Thoracic aorta (tissue), 2 donors: ENCODE measurements around the gene COMT. TPM values are rescaled to one million over a fixed set of nuclear protein-coding genes. Genes with fewer than 3 reads are reported as not detected.

Experiments
- ATAC-seq: fragments of 150-250 bp; one replicate; pipeline ENCODE4 v1.8.0; 2017; ENCODE audit warnings: low read depth; ENCODE audit not compliant: insufficient number of reproducible peaks, low FRiP score
- DNase-seq: peaks from one replicate; pipeline ENCODE4 v3.0.0-alpha.2; 2020; ENCODE audit warnings: low spot score
- H3K27ac ChIP-seq, 2 donors: fragments of 200-600 bp; sonication (generic); 1 replicate in 1 of 2; 2 replicates in 1 of 2; pipeline ENCODE4 v1.5.1; 2016; ENCODE audit warnings: mild to moderate bottlenecking in 2 of 2, moderate library complexity in 2 of 2
- H3K27me3 ChIP-seq: fragments of 200-600 bp; sonication (generic); replicated peaks from 2 replicates; pipeline ENCODE4 v1.6.0; 2016; ENCODE audit warnings: mild to moderate bottlenecking; ENCODE audit not compliant: insufficient read depth
- H3K36me3 ChIP-seq: fragments of 200-600 bp; sonication (generic); one replicate; pipeline ENCODE4 v1.5.1; 2016
- H3K4me1 ChIP-seq, 2 donors: fragments of 200-600 bp; sonication (generic); 1 replicate in 1 of 2; 2 replicates in 1 of 2; pipeline versions ENCODE4 v1.5.1 to v1.6.0; 2016; ENCODE audit warnings: low read depth in 2 of 2, mild to moderate bottlenecking in 1 of 2; ENCODE audit not compliant: control insufficient read depth in 1 of 2
- H3K4me3 ChIP-seq: fragments of 200-600 bp; sonication (generic); 2 replicates; pipeline ENCODE4 v1.5.1; 2016; ENCODE audit warnings: mild to moderate bottlenecking
- H3K9me3 ChIP-seq: fragments of 200-600 bp; sonication (generic); 2 replicates; pipeline ENCODE4 v1.5.1; 2016
- total RNA-seq, 2 donors: library from RNA; depleted of rRNA; stranded (reverse); fragments of >200 nt; gene quantifications; one replicate each; pipeline versions ENCODE4 v1.1.0 to v1.2.3, GENCODE V29; 2016
- TF ChIP-seq, protein P1 (sequence below): fragments of 200-600 bp; sonication (generic); IDR thresholded peaks from one replicate; pipeline ENCODE4 v1.5.1; 2019; ENCODE audit warnings: antibody characterized with exemption

The COMT gene
- total RNA-seq, 2 donors from 2014 or later = 230 to 300 TPM

DNA sequence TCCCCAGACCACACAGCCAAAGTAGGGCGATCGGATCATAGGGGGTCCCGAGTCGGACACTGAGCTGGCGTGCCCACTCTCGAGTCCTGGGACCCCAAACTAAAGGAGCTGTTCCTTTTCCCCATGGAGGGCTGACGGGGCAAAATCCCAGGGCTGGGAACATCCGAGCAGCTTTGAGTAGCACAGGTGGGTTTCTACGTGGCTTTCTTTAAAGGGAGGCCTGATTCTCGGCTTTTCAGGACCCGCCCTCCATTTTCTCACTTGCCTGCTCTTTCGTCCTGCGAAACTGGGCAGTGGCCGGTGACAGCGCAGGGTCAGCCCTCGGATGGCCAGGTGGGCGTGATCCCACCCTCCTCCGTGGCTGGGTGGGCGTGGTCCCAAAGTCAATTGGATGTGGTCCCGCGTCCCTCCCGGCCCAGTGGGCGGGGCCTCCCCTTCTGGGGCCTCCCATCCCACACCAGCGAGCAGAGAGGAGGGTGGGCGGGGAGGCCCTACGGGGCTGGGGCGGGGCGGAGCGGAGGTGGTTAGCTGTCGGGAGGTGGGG is 17.5 kb downstream of the COMT start:
- Histone ChIP-seq H3K27me3 (no peaks in the 10 kb centered on the region), H3K27ac (peak overlapping the region; percentile 35 to 63), H3K36me3 (peaks cover 9% of the 10 kb centered on the region), H3K4me1 (peaks cover 6 to 29% of the 10 kb centered on the region in 2 donors), H3K4me3 (peak overlapping the region; percentile 64), H3K9me3 (no peaks in the 10 kb centered on the region)
- TF ChIP-seq, protein P1, sequence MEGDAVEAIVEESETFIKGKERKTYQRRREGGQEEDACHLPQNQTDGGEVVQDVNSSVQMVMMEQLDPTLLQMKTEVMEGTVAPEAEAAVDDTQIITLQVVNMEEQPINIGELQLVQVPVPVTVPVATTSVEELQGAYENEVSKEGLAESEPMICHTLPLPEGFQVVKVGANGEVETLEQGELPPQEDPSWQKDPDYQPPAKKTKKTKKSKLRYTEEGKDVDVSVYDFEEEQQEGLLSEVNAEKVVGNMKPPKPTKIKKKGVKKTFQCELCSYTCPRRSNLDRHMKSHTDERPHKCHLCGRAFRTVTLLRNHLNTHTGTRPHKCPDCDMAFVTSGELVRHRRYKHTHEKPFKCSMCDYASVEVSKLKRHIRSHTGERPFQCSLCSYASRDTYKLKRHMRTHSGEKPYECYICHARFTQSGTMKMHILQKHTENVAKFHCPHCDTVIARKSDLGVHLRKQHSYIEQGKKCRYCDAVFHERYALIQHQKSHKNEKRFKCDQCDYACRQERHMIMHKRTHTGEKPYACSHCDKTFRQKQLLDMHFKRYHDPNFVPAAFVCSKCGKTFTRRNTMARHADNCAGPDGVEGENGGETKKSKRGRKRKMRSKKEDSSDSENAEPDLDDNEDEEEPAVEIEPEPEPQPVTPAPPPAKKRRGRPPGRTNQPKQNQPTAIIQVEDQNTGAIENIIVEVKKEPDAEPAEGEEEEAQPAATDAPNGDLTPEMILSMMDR = no peak
- DNase-seq (peak; percentile 59), ATAC-seq (no peak)

DNA sequence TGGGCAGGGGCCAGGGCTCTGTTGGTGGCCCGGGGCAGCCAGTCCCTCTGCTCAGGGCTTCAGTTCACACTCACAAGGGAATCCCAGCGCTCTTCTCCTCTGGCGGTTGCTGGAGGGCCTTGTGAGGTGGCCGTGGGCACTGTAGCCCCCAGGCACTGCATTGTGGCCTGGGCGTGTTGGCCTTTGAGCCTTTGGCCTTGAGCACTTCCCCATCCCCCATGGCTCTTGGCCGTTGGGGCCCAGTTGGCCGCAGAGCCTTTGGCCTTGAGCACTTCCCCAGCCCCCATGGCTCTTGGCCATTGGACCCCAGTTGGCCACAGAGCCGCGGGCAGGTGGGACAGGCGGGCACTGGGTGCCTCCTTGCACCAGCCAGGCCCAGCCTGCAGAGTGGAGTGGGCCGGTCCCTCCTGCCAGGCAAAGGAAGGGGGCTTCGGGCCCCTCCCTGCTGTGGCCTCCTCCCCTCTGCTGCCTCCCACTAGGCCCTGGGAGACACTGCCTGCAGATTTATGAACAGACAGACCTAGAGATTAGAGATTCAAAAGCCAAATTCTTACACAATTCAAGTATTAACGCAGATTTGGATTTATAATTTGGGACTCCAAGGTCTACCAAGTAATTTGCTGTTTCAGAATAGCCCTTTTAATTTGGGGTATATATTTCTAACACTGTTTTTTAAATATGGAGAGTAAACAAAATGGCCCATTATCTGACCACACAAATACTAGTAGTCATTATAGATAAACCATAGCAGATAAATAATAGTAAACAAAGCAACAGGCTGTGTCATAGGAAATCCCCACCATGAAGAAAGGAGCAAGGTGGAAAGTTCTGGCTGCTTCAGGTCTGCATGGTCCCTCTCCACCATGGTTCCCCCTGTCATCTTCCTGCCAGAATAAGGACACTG is 18.3 kb downstream of the COMT start:
- Histone ChIP-seq H3K27ac (peak overlapping the region in 1 of 2 donors; percentile 63), H3K4me3 (peak overlapping the region; percentile 64), H3K36me3 (peaks cover 13% of the 10 kb centered on the region), H3K4me1 (peaks cover 5 to 27% of the 10 kb centered on the region in 2 donors), H3K9me3 (no peaks in the 10 kb centered on the region), H3K27me3 (no peaks in the 10 kb centered on the region)
- TF ChIP-seq, protein P1 = no peak
- DNase-seq (no peak), ATAC-seq (no peak)

DNA sequence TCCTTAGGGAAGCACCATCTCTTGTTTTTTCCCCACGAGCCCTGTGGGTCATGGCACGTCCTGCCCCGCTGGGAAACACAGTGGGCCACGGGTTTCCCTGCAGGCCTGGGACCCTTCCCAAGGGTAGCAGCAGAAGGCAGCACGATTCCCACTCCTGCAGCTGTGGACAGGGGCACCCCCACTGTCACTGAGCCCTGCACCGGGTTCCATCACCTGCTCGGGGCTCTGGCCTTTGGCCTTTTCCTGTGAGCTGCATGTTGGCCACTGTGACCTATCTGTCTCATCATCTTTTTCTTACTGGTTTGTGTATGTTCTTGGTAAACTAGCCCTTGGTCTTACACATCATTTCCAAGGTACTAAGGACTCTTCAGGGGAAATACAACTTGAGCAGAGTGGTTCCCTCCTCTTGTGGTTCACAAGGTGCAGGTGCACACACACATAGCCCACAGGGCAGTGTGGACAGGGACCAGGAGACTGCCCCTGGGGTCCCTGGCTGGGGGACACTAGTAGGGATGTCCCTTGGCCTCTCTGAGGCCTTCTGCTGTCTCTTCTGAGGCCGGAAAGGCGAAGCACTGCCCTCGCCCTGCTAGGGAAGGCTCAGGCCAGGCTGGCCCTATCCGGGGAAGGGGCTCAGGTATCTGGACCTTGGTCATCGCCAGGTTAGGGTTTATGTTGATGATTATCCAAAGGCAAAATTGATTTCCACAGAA is 19.1 kb downstream of the COMT start:
- Histone ChIP-seq H3K4me1 (peaks cover 5 to 27% of the 10 kb centered on the region in 2 donors), H3K36me3 (peaks cover 15% of the 10 kb centered on the region), H3K4me3 (no peak overlapping the region), H3K9me3 (no peaks in the 10 kb centered on the region), H3K27me3 (no peaks in the 10 kb centered on the region), H3K27ac (no peak overlapping the region)
- DNase-seq (no peak), ATAC-seq (no peak)
- TF ChIP-seq, protein P1 = no peak

DNA sequence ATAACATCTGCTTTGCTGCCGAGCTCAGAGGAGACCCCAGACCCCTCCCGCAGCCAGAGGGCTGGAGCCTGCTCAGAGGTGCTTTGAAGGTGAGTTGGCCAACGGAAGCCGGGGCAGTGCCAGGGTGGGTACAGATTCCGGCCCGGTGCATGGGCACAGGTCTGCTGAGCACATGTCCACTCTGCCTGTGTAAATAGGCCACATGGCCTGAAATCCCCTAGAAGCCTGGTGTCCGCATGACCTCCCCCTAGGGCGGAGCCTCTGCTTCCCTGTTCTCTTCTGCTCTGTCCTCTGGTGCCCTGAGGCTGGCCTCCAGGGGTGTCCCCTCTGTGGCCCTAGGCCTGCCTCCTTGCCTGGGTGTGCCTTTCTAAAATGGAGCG is 19.6 kb downstream of the COMT start:
- ATAC-seq (no peak), DNase-seq (no peak)
- Histone ChIP-seq H3K4me1 (peaks cover 5 to 27% of the 10 kb centered on the region in 2 donors), H3K9me3 (no peaks in the 10 kb centered on the region), H3K27ac (no peak overlapping the region), H3K4me3 (no peak overlapping the region), H3K36me3 (peaks cover 15% of the 10 kb centered on the region), H3K27me3 (no peaks in the 10 kb centered on the region)
- TF ChIP-seq, protein P1 = no peak

DNA sequence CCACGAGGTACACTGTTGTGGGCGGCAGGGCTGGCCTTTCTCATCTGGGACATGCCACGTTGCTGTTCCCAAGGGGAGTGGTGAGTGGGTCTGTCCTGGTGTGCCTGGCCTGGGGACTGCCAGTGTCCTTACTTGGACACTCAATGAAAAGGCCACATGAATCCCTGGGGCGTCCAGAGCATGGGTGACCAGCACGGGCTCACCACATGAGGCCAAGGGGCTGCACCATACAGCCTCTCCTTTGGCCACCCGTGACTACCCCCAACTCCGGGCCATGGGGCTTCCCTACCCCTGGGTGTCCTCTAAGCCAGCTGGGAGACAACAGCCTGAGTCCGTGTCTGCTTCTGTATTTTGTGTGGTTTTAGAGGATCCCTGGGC is 20.3 kb downstream of the COMT start:
- H3K27me3 ChIP-seq = no peaks in the 10 kb centered on the region
- ATAC-seq (no peak), DNase-seq (no peak)
- no peak overlapping the region for H3K27ac ChIP-seq
- peaks cover 18% of the 10 kb centered on the region for H3K36me3 ChIP-seq
- no peak overlapping the region for H3K4me3 ChIP-seq
- peaks cover 5 to 27% of the 10 kb centered on the region in 2 donors for H3K4me1 ChIP-seq
- TF ChIP-seq, protein P1 = no peak
- H3K9me3 ChIP-seq = no peaks in the 10 kb centered on the region
